ENCODE data around the gene DUSP22.

DNA sequence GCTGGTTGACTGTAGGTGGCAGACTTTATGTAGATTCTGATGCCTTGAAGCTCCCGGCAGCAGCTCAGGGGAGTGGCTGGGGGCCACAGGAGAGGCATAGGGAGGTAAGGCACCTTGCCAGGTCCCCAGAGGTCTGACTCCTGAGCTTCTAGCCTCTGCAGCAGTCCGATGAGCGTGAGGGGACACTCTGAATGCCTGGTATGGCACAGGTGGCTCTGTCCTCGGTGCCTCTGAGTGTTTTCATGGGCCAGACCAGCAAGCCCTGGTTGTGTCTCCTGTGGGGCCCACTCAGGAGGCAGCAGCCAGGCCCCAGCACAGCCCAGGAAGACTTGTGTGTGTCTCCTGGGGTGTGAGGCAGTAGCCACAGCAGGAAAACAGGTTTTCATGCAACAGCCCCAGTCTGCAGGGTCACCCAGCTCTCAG lies 59.6 kb downstream of the DUSP22 start:
- TF ChIP-seq, protein P1, sequence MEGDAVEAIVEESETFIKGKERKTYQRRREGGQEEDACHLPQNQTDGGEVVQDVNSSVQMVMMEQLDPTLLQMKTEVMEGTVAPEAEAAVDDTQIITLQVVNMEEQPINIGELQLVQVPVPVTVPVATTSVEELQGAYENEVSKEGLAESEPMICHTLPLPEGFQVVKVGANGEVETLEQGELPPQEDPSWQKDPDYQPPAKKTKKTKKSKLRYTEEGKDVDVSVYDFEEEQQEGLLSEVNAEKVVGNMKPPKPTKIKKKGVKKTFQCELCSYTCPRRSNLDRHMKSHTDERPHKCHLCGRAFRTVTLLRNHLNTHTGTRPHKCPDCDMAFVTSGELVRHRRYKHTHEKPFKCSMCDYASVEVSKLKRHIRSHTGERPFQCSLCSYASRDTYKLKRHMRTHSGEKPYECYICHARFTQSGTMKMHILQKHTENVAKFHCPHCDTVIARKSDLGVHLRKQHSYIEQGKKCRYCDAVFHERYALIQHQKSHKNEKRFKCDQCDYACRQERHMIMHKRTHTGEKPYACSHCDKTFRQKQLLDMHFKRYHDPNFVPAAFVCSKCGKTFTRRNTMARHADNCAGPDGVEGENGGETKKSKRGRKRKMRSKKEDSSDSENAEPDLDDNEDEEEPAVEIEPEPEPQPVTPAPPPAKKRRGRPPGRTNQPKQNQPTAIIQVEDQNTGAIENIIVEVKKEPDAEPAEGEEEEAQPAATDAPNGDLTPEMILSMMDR (IDR thresholded peaks at IDR 0.05) = no peak
- TF ChIP-seq EP300 (IDR thresholded peaks at IDR 0.05) = no peak

Data from stomach (tissue), 4 donors.